ENCODE data around the gene SNTG2.
"Not testable (repeated sequence)": the region's sequence is repeated elsewhere in the genome, so short reads cannot be mapped to it uniquely, and the experiment has no call there.

Gene SNTG2

GRCh38 chr2:1227274-1227900, 276.7 kb downstream of the SNTG2 start:
- H3F3A ChIP-seq (ENCODE audit: low read depth), result no peaks in the 10 kb centered on the region
- no peak overlapping the region for H3K4me2 ChIP-seq (ENCODE audit: low read depth, low read length, poor library complexity, severe bottlenecking)
- no peaks in the 10 kb centered on the region for H3K36me3 ChIP-seq (ENCODE audit: insufficient read depth, low read length)
- no peak overlapping the region for H3K9ac ChIP-seq (ENCODE audit: low read depth, low read length, poor library complexity, severe bottlenecking)
- no peak overlapping the region for H2AFZ ChIP-seq (ENCODE audit: low read length)
- no peaks in the 10 kb centered on the region for H3K9me3 ChIP-seq (ENCODE audit: insufficient read depth, low read depth, low read length)
- no peak for TF ChIP-seq EZH2phosphoT487 (IDR thresholded peaks at IDR 0.05; ENCODE audit: borderline replicate concordance)
- no peak for TF ChIP-seq CTCF (conservative IDR thresholded peaks at IDR 0.05; ENCODE audit: low read length)
- no peaks in the 10 kb centered on the region for H4K20me1 ChIP-seq (ENCODE audit: insufficient read depth, low read length, poor library complexity, severe bottlenecking)
- H3K9me2 ChIP-seq (replicated peaks; ENCODE audit: low read depth, low read length), result no peaks in the 10 kb centered on the region
- no peaks in the 10 kb centered on the region for H3K27me3 ChIP-seq (ENCODE audit: insufficient read depth, low read length, poor library complexity, severe bottlenecking)
- H3K4me1 ChIP-seq (ENCODE audit: insufficient read depth, low read length, poor library complexity, severe bottlenecking), result no peaks in the 10 kb centered on the region
- H3K79me2 ChIP-seq (ENCODE audit: insufficient read depth, low read length), result no peaks in the 10 kb centered on the region
- no peak overlapping the region for H3K4me3 ChIP-seq (ENCODE audit: low read length, poor library complexity, severe bottlenecking)

GRCh38 chr2:1229596-1229995, 278.9 kb downstream of the SNTG2 start:
- H3K4me3 ChIP-seq (ENCODE audit: low read length, poor library complexity, severe bottlenecking); H3K9me3 ChIP-seq (ENCODE audit: insufficient read depth, low read depth, low read length); H3F3A ChIP-seq (ENCODE audit: low read depth); H3K9me2 ChIP-seq (replicated peaks; ENCODE audit: low read depth, low read length); H2AFZ ChIP-seq (ENCODE audit: low read length); H3K4me2 ChIP-seq (ENCODE audit: low read depth, low read length, poor library complexity, severe bottlenecking); H3K36me3 ChIP-seq (ENCODE audit: insufficient read depth, low read length); H3K9ac ChIP-seq (ENCODE audit: low read depth, low read length, poor library complexity, severe bottlenecking); H3K4me1 ChIP-seq (ENCODE audit: insufficient read depth, low read length, poor library complexity, severe bottlenecking); H3K79me2 ChIP-seq (ENCODE audit: insufficient read depth, low read length); H4K20me1 ChIP-seq (ENCODE audit: insufficient read depth, low read length, poor library complexity, severe bottlenecking); H3K27me3 ChIP-seq (ENCODE audit: insufficient read depth, low read length, poor library complexity, severe bottlenecking): not testable (repeated sequence)

- H3K9me2 ChIP-seq (replicated peaks; ENCODE audit: low read depth, low read length), result no peaks in the 10 kb centered on the region
- no peaks in the 10 kb centered on the region for H3K27me3 ChIP-seq (ENCODE audit: insufficient read depth, low read length, poor library complexity, severe bottlenecking)
- H3K4me1 ChIP-seq (ENCODE audit: insufficient read depth, low read length, poor library complexity, severe bottlenecking), result no peaks in the 10 kb centered on the region
- H3K9me3 ChIP-seq (ENCODE audit: insufficient read depth, low read depth, low read length), result no peaks in the 10 kb centered on the region
- H3K9ac ChIP-seq (ENCODE audit: low read depth, low read length, poor library complexity, severe bottlenecking), result no peak overlapping the region
- no peak overlapping the region for H2AFZ ChIP-seq (ENCODE audit: low read length)
- no peaks in the 10 kb centered on the region for H4K20me1 ChIP-seq (ENCODE audit: insufficient read depth, low read length, poor library complexity, severe bottlenecking)
- no peaks in the 10 kb centered on the region for H3K79me2 ChIP-seq (ENCODE audit: insufficient read depth, low read length)
- no peaks in the 10 kb centered on the region for H3F3A ChIP-seq (ENCODE audit: low read depth)
- no peaks in the 10 kb centered on the region for H3K36me3 ChIP-seq (ENCODE audit: insufficient read depth, low read length)
- H3K4me2 ChIP-seq (ENCODE audit: low read depth, low read length, poor library complexity, severe bottlenecking), result no peak overlapping the region
- no peak overlapping the region for H3K4me3 ChIP-seq (ENCODE audit: low read length, poor library complexity, severe bottlenecking)
- TF ChIP-seq CTCF (conservative IDR thresholded peaks at IDR 0.05; ENCODE audit: low read length), result no peak
- no peak for TF ChIP-seq EZH2phosphoT487 (IDR thresholded peaks at IDR 0.05; ENCODE audit: borderline replicate concordance)
Observed at GRCh38 chr2:1230155-1230893, 279.7 kb downstream of the SNTG2 start.
